ENCODE data around the gene TMTC4.

- peak; percentile 48 for TF ChIP-seq CTCF (conservative IDR thresholded peaks at IDR 0.05; ENCODE audit: low read depth, low read length)
- TF ChIP-seq USF2 (IDR thresholded peaks at IDR 0.05; ENCODE audit: low read depth, low read length) = no peak
- TF ChIP-seq POLR2A (IDR thresholded peaks at IDR 0.05; ENCODE audit: low read depth, low read length) = no peak
- TF ChIP-seq MAZ (IDR thresholded peaks at IDR 0.05; ENCODE audit: borderline replicate concordance, low read depth, low read length) = no peak
- no peak for TF ChIP-seq CHD1 (IDR thresholded peaks at IDR 0.05; ENCODE audit: low read depth, low read length)
- no peak for TF ChIP-seq ELK1 (IDR thresholded peaks at IDR 0.05; ENCODE audit: borderline replicate concordance, low read depth, low read length)
- no peak for TF ChIP-seq MXI1 (IDR thresholded peaks at IDR 0.05; ENCODE audit: borderline replicate concordance, low read depth, low read length)
- TF ChIP-seq RAD21 (IDR thresholded peaks at IDR 0.05; ENCODE audit: low read length) = peak; percentile 33; the same call in 1 of the 2 replicates
- no peak for TF ChIP-seq SMC3 (IDR thresholded peaks at IDR 0.05; ENCODE audit: low read depth, low read length)
Measured at GRCh38 chr13:100646030-100646673, 28.4 kb downstream of the TMTC4 start.

Data from IMR-90 (cell line).